ENCODE measurements around the gene CDKAL1.
"Not testable (repeated sequence)": the region's sequence is repeated elsewhere in the genome, so short reads cannot be mapped to it uniquely, and the experiment has no call there.

CDKAL1 gene

GRCh38 chr6:20554817-20555216, 20.6 kb downstream of the CDKAL1 start:
- DNase-seq, result no peak

- DNase-seq, result no peak
Measured at GRCh38 chr6:20559924-20560551, 25.8 kb downstream of the CDKAL1 start.

GRCh38 chr6:20563377-20563776, 29.1 kb downstream of the CDKAL1 start:
- DNase-seq, result no peak

- DNase-seq, result no peak
Measured at GRCh38 chr6:20564269-20564668, 30.0 kb downstream of the CDKAL1 start.

- DNase-seq, result no peak
Measured at GRCh38 chr6:20564777-20565176, 30.5 kb downstream of the CDKAL1 start.

GRCh38 chr6:20565342-20565741, 31.1 kb downstream of the CDKAL1 start:
- DNase-seq, result no peak

- no peak for DNase-seq
Measured at GRCh38 chr6:20566109-20566508, 31.9 kb downstream of the CDKAL1 start.

GRCh38 chr6:20569000-20569610, 34.8 kb downstream of the CDKAL1 start:
- DNase-seq, result no peak

GRCh38 chr6:20571261-20571660, 37.0 kb downstream of the CDKAL1 start:
- no peak for DNase-seq

GRCh38 chr6:20572288-20572687, 38.0 kb downstream of the CDKAL1 start:
- DNase-seq, result no peak

GRCh38 chr6:20572940-20573339, 38.7 kb downstream of the CDKAL1 start:
- no peak for DNase-seq

- DNase-seq, result no peak
Measured at GRCh38 chr6:20574355-20574754, 40.1 kb downstream of the CDKAL1 start.

- DNase-seq, result no peak
Measured at GRCh38 chr6:20575125-20575524, 40.9 kb downstream of the CDKAL1 start.

- DNase-seq, result no peak
Measured at GRCh38 chr6:20575704-20576451, 41.6 kb downstream of the CDKAL1 start.

- no peak for DNase-seq
Measured at GRCh38 chr6:20577173-20577688, 43.0 kb downstream of the CDKAL1 start.

- no peak for DNase-seq
Measured at GRCh38 chr6:20581070-20581469, 46.8 kb downstream of the CDKAL1 start.

GRCh38 chr6:20582586-20583443, 48.6 kb downstream of the CDKAL1 start:
- DNase-seq, result no peak

- DNase-seq, result no peak
Measured at GRCh38 chr6:20583444-20583800, 49.2 kb downstream of the CDKAL1 start.

GRCh38 chr6:20584100-20584731, 50.0 kb downstream of the CDKAL1 start:
- DNase-seq, result no peak

- no peak for DNase-seq
Measured at GRCh38 chr6:20589266-20589665, 55.0 kb downstream of the CDKAL1 start.

GRCh38 chr6:20590476-20590875, 56.2 kb downstream of the CDKAL1 start:
- DNase-seq, result not testable (repeated sequence)

- DNase-seq, result not testable (repeated sequence)
Measured at GRCh38 chr6:20594299-20594853, 60.1 kb downstream of the CDKAL1 start.

Measured in amniotic stem cell (primary cell).